Measurements from ENCODE around the gene FXYD1.

DNA sequence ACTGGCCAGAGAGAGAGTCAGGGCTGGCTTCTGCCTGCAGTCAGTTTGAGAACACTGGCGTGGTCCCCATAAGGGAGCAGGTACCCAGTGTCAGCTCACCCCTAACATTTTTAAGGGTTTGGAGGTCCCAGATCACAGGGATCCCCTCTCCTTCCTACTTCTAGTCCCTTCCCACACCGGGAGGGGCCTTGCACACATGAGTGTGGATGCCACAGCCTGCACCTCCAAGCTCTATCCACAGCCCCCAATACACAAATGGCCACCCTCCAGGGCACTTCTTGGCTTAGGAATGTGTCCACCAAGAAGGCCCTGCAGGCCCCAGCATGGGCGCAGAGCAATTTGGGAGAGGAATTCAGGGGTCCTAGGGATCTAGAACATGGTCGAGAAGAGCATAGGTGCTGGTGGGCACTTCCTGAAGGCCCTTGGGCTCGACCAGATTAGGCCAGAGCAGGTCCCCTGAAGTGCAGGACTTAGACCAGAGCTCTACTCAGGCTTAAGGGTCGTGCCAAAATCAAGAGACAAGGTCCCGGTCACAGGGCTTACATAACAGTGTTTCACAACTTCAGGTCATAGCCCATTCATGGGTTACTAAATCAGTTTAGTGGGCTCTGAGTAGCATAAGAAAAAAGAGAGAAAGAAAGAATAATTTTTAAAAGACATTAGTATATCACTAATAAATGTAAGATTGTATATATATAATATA is 31.9 kb downstream of the FXYD1 start:
- TF ChIP-seq CTCF (conservative IDR thresholded peaks at IDR 0.05; ENCODE audit: low read length), result no peak
- no peak for TF ChIP-seq EZH2phosphoT487 (IDR thresholded peaks at IDR 0.05; ENCODE audit: borderline replicate concordance)
